ENCODE results near the gene TACR1. TPM values are rescaled to one million over a fixed set of nuclear protein-coding genes. Genes with fewer than 3 reads are reported as not detected.

The TACR1 gene
- total RNA-seq, 4 donors from 2014 or later = 1.1 to 5.6 TPM; not detected in 2

GRCh38 chr2:75133621-75134570 lies 65.4 kb downstream of the TACR1 start:
- TF ChIP-seq CTCF (IDR thresholded peaks at IDR 0.05) (no peak), POLR2A (IDR thresholded peaks at IDR 0.05) (no peak)
- Histone ChIP-seq H3K4me3 (no peak overlapping the region), H3K27ac (no peak overlapping the region), H3K9me3 (no peaks in the 10 kb centered on the region), H3K27me3 (no peaks in the 10 kb centered on the region), H3K4me1 (peaks cover 0 to 6% (median 0%) of the 10 kb centered on the region in 4 donors), H3K36me3 (no peaks in the 10 kb centered on the region)
- no peak for DNase-seq

- Histone ChIP-seq H3K27ac (no peak overlapping the region), H3K4me3 (no peak overlapping the region), H3K4me1 (peaks cover 0 to 6% (median 0%) of the 10 kb centered on the region in 4 donors), H3K27me3 (no peaks in the 10 kb centered on the region), H3K9me3 (no peaks in the 10 kb centered on the region), H3K36me3 (no peaks in the 10 kb centered on the region)
- DNase-seq = no peak
- TF ChIP-seq CTCF (IDR thresholded peaks at IDR 0.05) (no peak), POLR2A (IDR thresholded peaks at IDR 0.05) (no peak)
These were observed 69.1 kb downstream of the TACR1 start for GRCh38 chr2:75130171-75130570.

- no peaks in the 10 kb centered on the region for H3K36me3 ChIP-seq
- no peak overlapping the region for H3K4me3 ChIP-seq
- H3K27ac ChIP-seq = no peak overlapping the region
- no peaks in the 10 kb centered on the region for H3K27me3 ChIP-seq
- no peak for DNase-seq
- no peaks in the 10 kb centered on the region for H3K4me1 ChIP-seq
- TF ChIP-seq POLR2A (IDR thresholded peaks at IDR 0.05) = no peak
- TF ChIP-seq CTCF (IDR thresholded peaks at IDR 0.05) = no peak
- H3K9me3 ChIP-seq = no peaks in the 10 kb centered on the region
These were observed 75.4 kb downstream of the TACR1 start for GRCh38 chr2:75123876-75124275.

- H3K36me3 ChIP-seq = no peaks in the 10 kb centered on the region
- H3K4me3 ChIP-seq = no peak overlapping the region
- TF ChIP-seq CTCF (IDR thresholded peaks at IDR 0.05) (no peak), POLR2A (IDR thresholded peaks at IDR 0.05) (no peak)
- H3K27me3 ChIP-seq = no peaks in the 10 kb centered on the region
- no peak overlapping the region for H3K27ac ChIP-seq
- H3K9me3 ChIP-seq = no peaks in the 10 kb centered on the region
- H3K4me1 ChIP-seq = no peaks in the 10 kb centered on the region
- DNase-seq = no peak
These were observed 86.0 kb downstream of the TACR1 start for GRCh38 chr2:75113231-75113869.

- Histone ChIP-seq H3K4me3 (no peak overlapping the region), H3K27me3 (no peaks in the 10 kb centered on the region), H3K27ac (no peak overlapping the region), H3K4me1 (no peaks in the 10 kb centered on the region), H3K36me3 (no peaks in the 10 kb centered on the region), H3K9me3 (no peaks in the 10 kb centered on the region)
- no peak for DNase-seq
- TF ChIP-seq POLR2A (IDR thresholded peaks at IDR 0.05) (no peak), CTCF (IDR thresholded peaks at IDR 0.05) (no peak)
These were observed 90.3 kb downstream of the TACR1 start for GRCh38 chr2:75108937-75109482.

Data from Peyer's patch (tissue), 4 donors.